HCT116 (cell line): ENCODE data around the gene KIF26B.

ENCODE experiments used
- CBX3 ChIP-seq: IDR thresholded peaks from 2 replicates; pipeline ENCODE4 v1.6.1; 2012; ENCODE audit warnings: low read depth
- CEBPB ChIP-seq: IDR thresholded peaks from 2 replicates; pipeline ENCODE4 v1.6.1; 2012; ENCODE audit warnings: low read depth
- POLR2A ChIP-seq: IDR thresholded peaks from 2 replicates; pipeline ENCODE4 v1.7.0; 2011; ENCODE audit warnings: borderline replicate concordance; ENCODE audit not compliant: insufficient read depth, insufficient read length; ENCODE audit errors: extremely low read depth
- TF ChIP-seq, protein P1 (sequence below), 3 experiments: fragments of 200-600 bp in 1 of 3; sonication (generic) in 1 of 3; IDR thresholded peaks in 2 of 3; conservative IDR thresholded peaks in 1 of 3; 2 replicates each; pipeline ENCODE4 v1.5.1; 2012 to 2017; ENCODE audit warnings: low read depth in 2 of 3, low read length in 2 of 3, antibody characterized with exemption in 1 of 3, borderline replicate concordance in 1 of 3, control low read depth in 1 of 3, mild to moderate bottlenecking in 1 of 3, mixed read lengths in 1 of 3, mixed run types in 1 of 3, moderate library complexity in 1 of 3; ENCODE audit not compliant: insufficient read depth in 1 of 3
- TF ChIP-seq, protein P2 (sequence below): IDR thresholded peaks from 2 replicates; pipeline ENCODE4 v1.6.1; 2012; ENCODE audit warnings: low read depth

DNA sequence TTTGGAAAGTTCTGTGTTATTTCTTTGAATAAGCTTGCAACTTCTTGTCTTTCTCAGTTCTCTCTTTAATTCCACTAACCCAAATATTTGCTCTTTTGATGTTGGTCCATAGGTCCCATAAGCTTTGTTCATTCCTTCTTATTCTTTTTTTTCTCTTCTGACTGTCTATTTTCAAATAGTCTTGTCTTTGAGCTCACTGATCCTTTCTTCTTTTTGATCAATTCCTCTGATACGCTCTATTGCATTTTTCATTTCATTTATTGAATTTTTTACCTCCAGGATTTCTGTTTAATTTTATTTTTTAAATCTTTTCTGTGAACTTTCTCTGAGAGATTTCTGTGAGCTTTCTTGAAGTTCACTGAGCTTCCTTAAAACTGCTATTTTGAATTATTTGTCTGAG, 486.6 kb downstream of the KIF26B start:
- TF ChIP-seq, protein P1, sequence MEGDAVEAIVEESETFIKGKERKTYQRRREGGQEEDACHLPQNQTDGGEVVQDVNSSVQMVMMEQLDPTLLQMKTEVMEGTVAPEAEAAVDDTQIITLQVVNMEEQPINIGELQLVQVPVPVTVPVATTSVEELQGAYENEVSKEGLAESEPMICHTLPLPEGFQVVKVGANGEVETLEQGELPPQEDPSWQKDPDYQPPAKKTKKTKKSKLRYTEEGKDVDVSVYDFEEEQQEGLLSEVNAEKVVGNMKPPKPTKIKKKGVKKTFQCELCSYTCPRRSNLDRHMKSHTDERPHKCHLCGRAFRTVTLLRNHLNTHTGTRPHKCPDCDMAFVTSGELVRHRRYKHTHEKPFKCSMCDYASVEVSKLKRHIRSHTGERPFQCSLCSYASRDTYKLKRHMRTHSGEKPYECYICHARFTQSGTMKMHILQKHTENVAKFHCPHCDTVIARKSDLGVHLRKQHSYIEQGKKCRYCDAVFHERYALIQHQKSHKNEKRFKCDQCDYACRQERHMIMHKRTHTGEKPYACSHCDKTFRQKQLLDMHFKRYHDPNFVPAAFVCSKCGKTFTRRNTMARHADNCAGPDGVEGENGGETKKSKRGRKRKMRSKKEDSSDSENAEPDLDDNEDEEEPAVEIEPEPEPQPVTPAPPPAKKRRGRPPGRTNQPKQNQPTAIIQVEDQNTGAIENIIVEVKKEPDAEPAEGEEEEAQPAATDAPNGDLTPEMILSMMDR (IDR thresholded peaks at IDR 0.05 in 2 of 3, conservative IDR thresholded peaks at IDR 0.05 in 1 of 3; ENCODE audit: borderline replicate concordance in 1 of 3, insufficient read depth in 1 of 3, low read depth in 2 of 3, low read length in 2 of 3): no peak
- TF ChIP-seq, protein P2, sequence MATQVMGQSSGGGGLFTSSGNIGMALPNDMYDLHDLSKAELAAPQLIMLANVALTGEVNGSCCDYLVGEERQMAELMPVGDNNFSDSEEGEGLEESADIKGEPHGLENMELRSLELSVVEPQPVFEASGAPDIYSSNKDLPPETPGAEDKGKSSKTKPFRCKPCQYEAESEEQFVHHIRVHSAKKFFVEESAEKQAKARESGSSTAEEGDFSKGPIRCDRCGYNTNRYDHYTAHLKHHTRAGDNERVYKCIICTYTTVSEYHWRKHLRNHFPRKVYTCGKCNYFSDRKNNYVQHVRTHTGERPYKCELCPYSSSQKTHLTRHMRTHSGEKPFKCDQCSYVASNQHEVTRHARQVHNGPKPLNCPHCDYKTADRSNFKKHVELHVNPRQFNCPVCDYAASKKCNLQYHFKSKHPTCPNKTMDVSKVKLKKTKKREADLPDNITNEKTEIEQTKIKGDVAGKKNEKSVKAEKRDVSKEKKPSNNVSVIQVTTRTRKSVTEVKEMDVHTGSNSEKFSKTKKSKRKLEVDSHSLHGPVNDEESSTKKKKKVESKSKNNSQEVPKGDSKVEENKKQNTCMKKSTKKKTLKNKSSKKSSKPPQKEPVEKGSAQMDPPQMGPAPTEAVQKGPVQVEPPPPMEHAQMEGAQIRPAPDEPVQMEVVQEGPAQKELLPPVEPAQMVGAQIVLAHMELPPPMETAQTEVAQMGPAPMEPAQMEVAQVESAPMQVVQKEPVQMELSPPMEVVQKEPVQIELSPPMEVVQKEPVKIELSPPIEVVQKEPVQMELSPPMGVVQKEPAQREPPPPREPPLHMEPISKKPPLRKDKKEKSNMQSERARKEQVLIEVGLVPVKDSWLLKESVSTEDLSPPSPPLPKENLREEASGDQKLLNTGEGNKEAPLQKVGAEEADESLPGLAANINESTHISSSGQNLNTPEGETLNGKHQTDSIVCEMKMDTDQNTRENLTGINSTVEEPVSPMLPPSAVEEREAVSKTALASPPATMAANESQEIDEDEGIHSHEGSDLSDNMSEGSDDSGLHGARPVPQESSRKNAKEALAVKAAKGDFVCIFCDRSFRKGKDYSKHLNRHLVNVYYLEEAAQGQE: no peak
- no peak for TF ChIP-seq POLR2A
- TF ChIP-seq CEBPB: no peak
- no peak for TF ChIP-seq CBX3
